HepG2 (cell line): Measurements from ENCODE around the gene NFYC. TPM values are rescaled to one million over a fixed set of nuclear protein-coding genes. Genes with fewer than 3 reads are reported as not detected.

Experiments
- ATF2 ChIP-seq: sonication (generic); formaldehyde crosslinking; IDR thresholded peaks from 2 replicates; pipeline ENCODE4 v1.4.0; 2020; ENCODE audit warnings: missing genetic modification reagents
- EHMT2 ChIP-seq: fragments of 200-600 bp; sonication (generic); IDR thresholded peaks from 2 replicates; pipeline ENCODE4 v1.7.0; 2017; ENCODE audit warnings: antibody characterized with exemption, low read depth, low read length, borderline replicate concordance
- FOXP1 ChIP-seq, 2 experiments: fragments of 450-650 bp in 1 of 2; IDR thresholded peaks; 2 replicates each; pipeline ENCODE4 v1.6.1; 2017 to 2018; ENCODE audit warnings: antibody characterized with exemption in 1 of 2
- GABPA ChIP-seq, 2 experiments: IDR thresholded peaks; 2 replicates each; pipeline ENCODE4 v1.6.1; 2011 to 2016; ENCODE audit warnings: low read depth in 2 of 2, low read length in 1 of 2, missing biosample characterization in 1 of 2, missing genetic modification characterization in 1 of 2
- GMEB2 ChIP-seq: IDR thresholded peaks from 2 replicates; pipeline ENCODE4 v1.6.1; 2016; ENCODE audit warnings: missing biosample characterization, missing genetic modification reagents, low read depth
- HMG20A ChIP-seq: IDR thresholded peaks from 2 replicates; pipeline ENCODE4 v1.6.1; 2016; ENCODE audit warnings: borderline replicate concordance
- HNRNPL ChIP-seq: fragments of 200-400 bp; formaldehyde crosslinking; IDR thresholded peaks from 2 replicates; pipeline ENCODE4 v1.6.1; 2017; ENCODE audit warnings: mild to moderate bottlenecking, low read depth, low read length
- HOXA5 ChIP-seq: sonication (generic); formaldehyde crosslinking; IDR thresholded peaks from 2 replicates; pipeline ENCODE4 v1.4.0; 2020; ENCODE audit warnings: missing genetic modification reagents
- JUN ChIP-seq: sonication (generic); formaldehyde crosslinking; IDR thresholded peaks from 2 replicates; pipeline ENCODE4 v1.4.0; 2020; ENCODE audit warnings: mild to moderate bottlenecking, missing genetic modification reagents
- KDM5B ChIP-seq: sonication (generic); formaldehyde crosslinking; IDR thresholded peaks from 2 replicates; pipeline ENCODE4 v1.4.0; 2020; ENCODE audit warnings: missing genetic modification reagents, mild to moderate bottlenecking, borderline replicate concordance
- NFRKB ChIP-seq: fragments of 450-650 bp; IDR thresholded peaks from 2 replicates; pipeline ENCODE4 v1.6.1; 2017
- NFYB ChIP-seq: sonication (generic); formaldehyde crosslinking; IDR thresholded peaks from 2 replicates; pipeline ENCODE4 v1.4.0; 2020; ENCODE audit warnings: missing genetic modification reagents
- PHF5A ChIP-seq: IDR thresholded peaks from one replicate; pipeline ENCODE4 v1.6.1; 2018; ENCODE audit warnings: low read depth, missing genetic modification reagents; ENCODE audit not compliant: unreplicated experiment
- RFXAP ChIP-seq: sonication (generic); formaldehyde crosslinking; IDR thresholded peaks from 2 replicates; pipeline ENCODE4 v1.4.0; 2020; ENCODE audit warnings: missing genetic modification reagents, borderline replicate concordance
- SP1 ChIP-seq, 2 experiments: fragments of 450-650 bp in 1 of 2; sonication (generic) in 1 of 2; formaldehyde crosslinking in 1 of 2; IDR thresholded peaks; 2 replicates each; pipeline versions ENCODE4 v1.4.0 to v1.6.1; 2016 to 2020; ENCODE audit warnings: missing genetic modification reagents in 1 of 2
- TAF1 ChIP-seq: sonication (generic); formaldehyde crosslinking; IDR thresholded peaks from 2 replicates; pipeline ENCODE4 v1.4.0; 2020; ENCODE audit warnings: missing genetic modification reagents
- TEAD3 ChIP-seq: optimal IDR thresholded peaks from 2 replicates; pipeline ENCODE3; 2016; ENCODE audit warnings: borderline replicate concordance
- YEATS4 ChIP-seq: sonication (generic); formaldehyde crosslinking; IDR thresholded peaks from 2 replicates; pipeline ENCODE4 v1.4.0; 2020; ENCODE audit warnings: missing genetic modification reagents, borderline replicate concordance
- ZBTB3 ChIP-seq: sonication (generic); formaldehyde crosslinking; IDR thresholded peaks from 2 replicates; pipeline ENCODE4 v1.4.0; 2020; ENCODE audit warnings: low read depth, mild to moderate bottlenecking, moderate library complexity, missing genetic modification reagents, borderline replicate concordance
- ZBTB38 ChIP-seq: sonication (generic); formaldehyde crosslinking; IDR thresholded peaks from 2 replicates; pipeline ENCODE4 v1.5.1; 2020; ENCODE audit warnings: mild to moderate bottlenecking, missing genetic modification reagents
- ZNF34 ChIP-seq: sonication (generic); formaldehyde crosslinking; IDR thresholded peaks from 2 replicates; pipeline ENCODE4 v1.4.0; 2020; ENCODE audit warnings: mild to moderate bottlenecking, missing genetic modification reagents, borderline replicate concordance
- ZNF367 ChIP-seq: sonication (generic); formaldehyde crosslinking; IDR thresholded peaks from 2 replicates; pipeline ENCODE4 v1.4.0; 2020; ENCODE audit warnings: missing genetic modification reagents, borderline replicate concordance
- ZNF766 ChIP-seq: sonication (generic); formaldehyde crosslinking; IDR thresholded peaks from 2 replicates; pipeline ENCODE4 v1.5.0; 2020; ENCODE audit warnings: missing genetic modification reagents, borderline replicate concordance
- ZNF788 ChIP-seq: sonication (generic); formaldehyde crosslinking; IDR thresholded peaks from 2 replicates; pipeline ENCODE4 v1.5.0; 2020; ENCODE audit warnings: mild to moderate bottlenecking, missing genetic modification reagents, borderline replicate concordance
- ZNF878 ChIP-seq: sonication (generic); formaldehyde crosslinking; IDR thresholded peaks from 2 replicates; pipeline ENCODE4 v1.8.1; 2023; ENCODE audit warnings: mild to moderate bottlenecking, missing genetic modification reagents, moderate library complexity
- ZSCAN22 ChIP-seq: sonication (generic); formaldehyde crosslinking; IDR thresholded peaks from 2 replicates; pipeline ENCODE4 v1.4.0; 2020; ENCODE audit warnings: mild to moderate bottlenecking, missing genetic modification reagents
- ZSCAN30 ChIP-seq: sonication (generic); formaldehyde crosslinking; IDR thresholded peaks from 2 replicates; pipeline ENCODE4 v1.5.0; 2020; ENCODE audit warnings: mild to moderate bottlenecking, missing genetic modification reagents
- polyA plus RNA-seq, 8 experiments: library from polyadenylated mRNA; depleted of rRNA in 3 of 8; stranded (reverse) in 7 of 8; unstranded in 1 of 8; fragments of >200 nt; fragmentation: Illumina TruSeq in 4 of 8; extraction: Trizol in 4 of 8; gene quantifications; 2 replicates each; pipeline versions ENCODE4 v1.2.1 to v1.2.3, GENCODE V29; 2011 to 2016; ENCODE audit warnings: low read depth in 4 of 8, missing spikeins in 1 of 8, mixed read lengths in 1 of 8; ENCODE audit not compliant: insufficient read depth in 1 of 8
- total RNA-seq, 5 experiments: library from RNA; depleted of rRNA; stranded (reverse); fragments of >200 nt; fragmentation: Illumina TruSeq; extraction: Trizol; gene quantifications; 2 replicates each; pipeline ENCODE4 v1.2.3, GENCODE V29; 2016; ENCODE audit warnings: low read depth in 1 of 5

Gene NFYC
- total and polyA plus RNA-seq, 2 of the 13 experiments (the other 11 are each of a cell fraction or from before 2014, with no cell fraction given): 33.9 to 73.7 TPM

GRCh38 chr1:40709100-40709801, 17.7 kb downstream of the NFYC start (continued):
- no peak for TF ChIP-seq HNRNPL
- no peak for TF ChIP-seq ZNF34
- no peak for TF ChIP-seq EHMT2
- TF ChIP-seq ZSCAN30: no peak
- TF ChIP-seq GMEB2 (CRISPR knock-in tag): no peak; the same call in 1 of the 2 replicates
- no peak for TF ChIP-seq ZNF766 (CRISPR knock-in tag)
- no peak for TF ChIP-seq ZSCAN22 (CRISPR knock-in tag)
- TF ChIP-seq ZBTB3: no peak
- no peak for TF ChIP-seq NFRKB
- no peak for TF ChIP-seq JUN (CRISPR knock-in tag)
- peak; percentile 21 for TF ChIP-seq PHF5A
- TF ChIP-seq TEAD3 (CRISPR knock-in tag): peak; percentile 99
- no peak for TF ChIP-seq GABPA (IDR thresholded peaks at IDR 0.05; ENCODE audit: low read depth, low read length)
- peak; percentile 87 for TF ChIP-seq GABPA (CRISPR knock-in tag; IDR thresholded peaks at IDR 0.05; ENCODE audit: low read depth)
- no peak for TF ChIP-seq HOXA5 (CRISPR knock-in tag)
- no peak; the same call in 1 of the 2 replicates for TF ChIP-seq YEATS4 (CRISPR knock-in tag)
- TF ChIP-seq ZNF367: no peak
- no peak for TF ChIP-seq ZNF788 (CRISPR knock-in tag)
- TF ChIP-seq FOXP1 (IDR thresholded peaks at IDR 0.05): no peak
- TF ChIP-seq FOXP1 (CRISPR knock-in tag; IDR thresholded peaks at IDR 0.05): 0 out of 2 replicates have a peak, but pooled peaks have one; percentile 17
- peak; percentile 99 for TF ChIP-seq NFYB (CRISPR knock-in tag)
- no peak for TF ChIP-seq KDM5B (CRISPR knock-in tag)
- 0 out of 2 replicates have a peak, but pooled peaks have one; percentile 20 for TF ChIP-seq HMG20A (CRISPR knock-in tag)
- TF ChIP-seq RFXAP (CRISPR knock-in tag): 0 out of 2 replicates have a peak, but pooled peaks have one; percentile 48
- no peak for TF ChIP-seq ZBTB38 (CRISPR knock-in tag)
- TF ChIP-seq SP1 (IDR thresholded peaks at IDR 0.05): no peak
- TF ChIP-seq SP1 (CRISPR knock-in tag; IDR thresholded peaks at IDR 0.05): no peak
- peak; percentile 29; the same call in 1 of the 2 replicates for TF ChIP-seq ATF2 (CRISPR knock-in tag)
- TF ChIP-seq ZNF878 (CRISPR knock-in tag): no peak
- TF ChIP-seq TAF1 (CRISPR knock-in tag): peak; percentile 79
